Activated CD4-positive, alpha-beta T cell treated with anti-CD3 and anti-CD28 coated beads, Interleukin-2, amount 10 ng/mL, durations not matched to agents 24 days and 14 days (primary cell): ENCODE results near the gene IKZF4. TPM values are rescaled to one million over a fixed set of nuclear protein-coding genes. Genes with fewer than 3 reads are reported as not detected.
A peak's percentile ranks its signal among the peaks of the same experiment; 100 is the strongest.

Experiments used
- DNase-seq: peaks from one replicate; pipeline ENCODE4 v3.0.0; 2022
- H3K27ac Mint-ChIP-seq: one replicate; pipeline ENCODE4 v1.8.0; 2022; ENCODE audit warnings: mild to moderate bottlenecking, mixed read lengths
- H3K27me3 Mint-ChIP-seq: one replicate; pipeline ENCODE4 v1.8.0; 2022; ENCODE audit warnings: mixed read lengths
- H3K36me3 Mint-ChIP-seq: one replicate; pipeline ENCODE4 v1.8.0; 2022; ENCODE audit warnings: low read depth, mild to moderate bottlenecking, mixed read lengths
- H3K4me1 Mint-ChIP-seq: one replicate; pipeline ENCODE4 v1.8.0; 2021; ENCODE audit warnings: mixed read lengths
- H3K4me3 Mint-ChIP-seq: one replicate; pipeline ENCODE4 v1.8.0; 2022; ENCODE audit warnings: mild to moderate bottlenecking, moderate library complexity, mixed read lengths
- H3K9me3 Mint-ChIP-seq: one replicate; pipeline ENCODE4 v1.8.0; 2021; ENCODE audit warnings: mixed read lengths
- intact Hi-C: fragments of 100-400 bp; cut with micrococcal nuclease; formaldehyde crosslinking; loops from one replicate; pipeline ENCODE4 v1.15.1; 2023
- total RNA-seq: library from RNA; stranded (reverse); gene quantifications from 2 replicates; pipeline ENCODE4 v1.2.3, GENCODE V29; 2022

The IKZF4 gene
- total RNA-seq, 1 donor from 2014 or later: 26.1 TPM

GRCh38 chr12:56086096-56086495, 65.3 kb downstream of the IKZF4 start:
- peak overlapping the region; percentile 19 for H3K27ac Mint-ChIP-seq

DNA sequence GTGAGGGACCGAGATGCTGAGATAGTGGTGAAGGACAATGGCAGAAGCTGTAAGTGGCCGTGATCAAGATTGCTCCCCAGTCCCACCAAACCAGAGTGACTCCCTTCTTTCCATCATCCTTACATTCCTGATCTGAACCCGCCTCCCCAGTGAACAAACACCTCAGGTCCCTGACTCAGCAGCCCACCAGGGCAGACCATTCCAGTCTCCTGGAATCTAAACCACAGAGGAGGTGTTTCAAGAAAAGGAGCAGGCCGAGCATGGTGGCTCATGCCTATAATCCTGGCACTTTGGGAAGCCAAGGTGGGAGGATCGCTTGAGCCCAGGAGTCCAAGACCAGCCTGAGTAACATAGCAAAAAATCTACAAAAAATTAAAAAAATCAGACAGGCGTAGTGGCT, 65.8 kb downstream of the IKZF4 start:
- peaks cover 7% of the 10 kb centered on the region for H3K4me1 Mint-ChIP-seq
- H3K27me3 Mint-ChIP-seq: peaks cover 18% of the 10 kb centered on the region
- peak overlapping the region; percentile 19 for H3K27ac Mint-ChIP-seq
- no peak overlapping the region for H3K4me3 Mint-ChIP-seq
- H3K9me3 Mint-ChIP-seq: no peaks in the 10 kb centered on the region
- H3K36me3 Mint-ChIP-seq: no peaks in the 10 kb centered on the region
- no peak for DNase-seq
- intact Hi-C loops: no loop called here

More at GRCh38 chr12:56086096-56086495, 65.3 kb downstream of the IKZF4 start:
- no peak for DNase-seq
- no peaks in the 10 kb centered on the region for H3K9me3 Mint-ChIP-seq
- peaks cover 20% of the 10 kb centered on the region for H3K27me3 Mint-ChIP-seq
- H3K4me3 Mint-ChIP-seq: no peak overlapping the region
- intact Hi-C loops: no loop called here
- no peaks in the 10 kb centered on the region for H3K36me3 Mint-ChIP-seq
- H3K4me1 Mint-ChIP-seq: peaks cover 7% of the 10 kb centered on the region

DNA sequence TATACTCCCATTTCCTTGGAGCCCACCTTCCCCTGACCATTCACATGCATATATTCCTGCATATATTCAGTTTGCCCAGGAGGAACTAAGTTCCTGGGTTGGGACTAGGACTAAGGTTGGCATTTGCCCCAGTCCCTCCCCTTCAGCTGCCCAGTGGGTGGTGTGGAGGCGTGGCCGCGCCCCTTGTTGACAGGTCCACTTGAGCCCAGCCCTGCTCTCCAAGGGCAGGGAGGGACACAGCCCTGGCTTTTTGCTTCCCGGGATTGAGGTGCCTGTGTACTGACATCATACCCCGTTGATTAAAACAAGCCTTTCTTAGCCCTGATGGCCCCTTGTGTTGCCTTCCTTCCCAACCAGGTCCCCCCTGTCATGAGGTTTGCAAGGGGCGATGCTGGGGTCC, 66.4 kb downstream of the IKZF4 start:
- no peak overlapping the region for H3K4me3 Mint-ChIP-seq
- H3K9me3 Mint-ChIP-seq: no peaks in the 10 kb centered on the region
- H3K36me3 Mint-ChIP-seq: no peaks in the 10 kb centered on the region
- intact Hi-C loops: no loop called here
- no peak for DNase-seq
- H3K27me3 Mint-ChIP-seq: peaks cover 15% of the 10 kb centered on the region
- no peak overlapping the region for H3K27ac Mint-ChIP-seq
- H3K4me1 Mint-ChIP-seq: peaks cover 7% of the 10 kb centered on the region

Other genes with a start within 250 kb of the IKZF4 start
- 76.6 and 81.6 TPM in 2 replicates for gene SARNP, start 203.3 kb upstream of the IKZF4 start, total RNA-seq
- 49.8 and 55.8 TPM in 2 replicates for gene ORMDL2, start 203.0 kb upstream of the IKZF4 start, total RNA-seq
- 39.8 and 42.0 TPM in 2 replicates for gene DNAJC14, start 191.5 kb upstream of the IKZF4 start, total RNA-seq
- gene MMP19, start 178.1 kb upstream of the IKZF4 start, total RNA-seq: not detected in 2 replicates
- gene PYM1, start 93.1 kb upstream of the IKZF4 start, total RNA-seq: 34.8 and 35.6 TPM in 2 replicates
- 355 and 365 TPM in 2 replicates for gene DGKA, start 89.9 kb upstream of the IKZF4 start, total RNA-seq
- not detected in 2 replicates for gene PMEL, start 55.0 kb upstream of the IKZF4 start, total RNA-seq
- gene CDK2, start 54.2 kb upstream of the IKZF4 start, total RNA-seq: 108 and 110 TPM in 2 replicates
- 39.0 and 40.2 TPM in 2 replicates for gene RAB5B, start 47.0 kb upstream of the IKZF4 start, total RNA-seq
- gene SUOX, start 23.8 kb upstream of the IKZF4 start, total RNA-seq: 9.3 and 10.2 TPM in 2 replicates
- gene RPS26, start 20.9 kb downstream of the IKZF4 start, total RNA-seq: 40.5 and 46.3 TPM in 2 replicates
- 0.14 and 0.57 TPM in 2 replicates for gene ERBB3, start 59.1 kb downstream of the IKZF4 start, total RNA-seq
- gene PA2G4, start 83.5 kb downstream of the IKZF4 start, total RNA-seq: 453 and 472 TPM in 2 replicates
- gene RPL41, start 95.6 kb downstream of the IKZF4 start, total RNA-seq: 3,831 and 3,993 TPM in 2 replicates
- 8.9 and 11.2 TPM in 2 replicates for gene ZC3H10, start 97.2 kb downstream of the IKZF4 start, total RNA-seq
- 155 and 158 TPM in 2 replicates for gene ESYT1, start 107.2 kb downstream of the IKZF4 start, total RNA-seq
- gene MYL6B, start 131.5 kb downstream of the IKZF4 start, total RNA-seq: 63.3 and 68.9 TPM in 2 replicates
- 717 and 752 TPM in 2 replicates for gene MYL6, start 137.3 kb downstream of the IKZF4 start, total RNA-seq
- gene SMARCC2, start 168.4 kb downstream of the IKZF4 start, total RNA-seq: 127 and 130 TPM in 2 replicates
- 39.8 and 41.1 TPM in 2 replicates for gene RNF41, start 200.9 kb downstream of the IKZF4 start, total RNA-seq
- 94.7 and 96.0 TPM in 2 replicates for gene NABP2, start 203.3 kb downstream of the IKZF4 start, total RNA-seq
- 0.86 and 1.6 TPM in 2 replicates for gene SLC39A5, start 209.0 kb downstream of the IKZF4 start, total RNA-seq
- 68.0 and 69.0 TPM in 2 replicates for gene ANKRD52, start 237.3 kb downstream of the IKZF4 start, total RNA-seq
- gene COQ10A, start 245.9 kb downstream of the IKZF4 start, total RNA-seq: 17.0 TPM in 2 replicates